ENCODE measurements around the gene TRHDE.

- TF ChIP-seq CTCF (IDR thresholded peaks at IDR 0.05; ENCODE audit: low read depth, low read length) (no peak), EZH2phosphoT487 (IDR thresholded peaks at IDR 0.05; ENCODE audit: low read depth) (no peak)
Measured at GRCh38 chr12:72261885-72262284, 10.3 kb upstream of the TRHDE start.
